ENCODE measurements around the gene MCC.

Gene MCC

GRCh38 chr5:113252066-113252465 lies 236.2 kb downstream of the MCC start:
- no peak for TF ChIP-seq CTCF (IDR thresholded peaks at IDR 0.05; ENCODE audit: low read length, missing control alignments)
- H3K4me3 ChIP-seq (replicated peaks; ENCODE audit: low read depth, low read length), result no peak overlapping the region
- no peak for DNase-seq (ENCODE audit: low read depth)

- no peak for TF ChIP-seq CTCF (IDR thresholded peaks at IDR 0.05; ENCODE audit: low read length, missing control alignments)
- DNase-seq (ENCODE audit: low read depth), result peak; percentile 99
- no peak overlapping the region for H3K4me3 ChIP-seq (replicated peaks; ENCODE audit: low read depth, low read length)
Observed at GRCh38 chr5:113250341-113250953, 237.8 kb downstream of the MCC start.

GRCh38 chr5:113249206-113249605 lies 239.0 kb downstream of the MCC start:
- no peak overlapping the region for H3K4me3 ChIP-seq (replicated peaks; ENCODE audit: low read depth, low read length)
- TF ChIP-seq CTCF (IDR thresholded peaks at IDR 0.05; ENCODE audit: low read length, missing control alignments), result no peak
- DNase-seq (ENCODE audit: low read depth), result peak; percentile 92

- H3K4me3 ChIP-seq (replicated peaks; ENCODE audit: low read depth, low read length), result peak overlapping the region; percentile 26
- no peak for TF ChIP-seq CTCF (IDR thresholded peaks at IDR 0.05; ENCODE audit: low read length, missing control alignments)
- peak; percentile 95 for DNase-seq (ENCODE audit: low read depth)
Observed at GRCh38 chr5:113246361-113246870, 241.8 kb downstream of the MCC start.

- no peak for DNase-seq (ENCODE audit: low read depth)
- no peak for TF ChIP-seq CTCF (IDR thresholded peaks at IDR 0.05; ENCODE audit: low read length, missing control alignments)
- peak overlapping the region; percentile 26 for H3K4me3 ChIP-seq (replicated peaks; ENCODE audit: low read depth, low read length)
Observed at GRCh38 chr5:113245427-113246225, 242.6 kb downstream of the MCC start.

GRCh38 chr5:113244966-113245365 lies 243.3 kb downstream of the MCC start:
- no peak for TF ChIP-seq CTCF (IDR thresholded peaks at IDR 0.05; ENCODE audit: low read length, missing control alignments)
- no peak overlapping the region for H3K4me3 ChIP-seq (replicated peaks; ENCODE audit: low read depth, low read length)
- no peak for DNase-seq (ENCODE audit: low read depth)
